AG04450 (cell line): ENCODE results near the gene AAGAB. TPM values are rescaled to one million over a fixed set of nuclear protein-coding genes. Genes with fewer than 3 reads are reported as not detected.

Experiments used
- CTCF ChIA-PET: fragments of 300-600, 350-600 bp; formaldehyde crosslinking; extraction: SDS; loops from one replicate; lab custom pipeline; 2022; ENCODE audit warnings: antibody characterized with exemption, inconsistent platforms; lab: Charles Lee
- POLR2A ChIA-PET: fragments of 350-600 bp; formaldehyde crosslinking; extraction: SDS; loops from one replicate; lab custom pipeline; 2021; ENCODE audit warnings: antibody characterized with exemption, inconsistent platforms; lab: Yijun Ruan, JAX
- DNase-seq: peaks from one replicate; pipeline ENCODE4 v3.0.0-alpha.2; 2011; ENCODE audit warnings: low read depth, low spot score
- H3K27ac ChIP-seq: one replicate; pipeline ENCODE4 v1.5.1; 2012; ENCODE audit warnings: low read depth, low read length, control low read depth
- H3K27me3 ChIP-seq: one replicate; pipeline ENCODE4 v1.6.0; 2012; ENCODE audit warnings: low read length; ENCODE audit not compliant: control insufficient read depth, insufficient read depth
- H3K4me3 ChIP-seq: 2 replicates; pipeline ENCODE4 v1.5.1; 2011; ENCODE audit warnings: mild to moderate bottlenecking, low read depth, low read length, control low read depth
- H3K9me3 ChIP-seq: 2 replicates; pipeline ENCODE4 v1.5.1; 2012; ENCODE audit warnings: low read length; ENCODE audit not compliant: control insufficient read depth, insufficient read depth
- CTCF ChIP-seq: IDR thresholded peaks from 2 replicates; pipeline ENCODE4 v1.5.1; 2011; ENCODE audit warnings: low read depth, low read length, control low read depth, inconsistent platforms
- polyA plus RNA-seq: library from polyadenylated mRNA; depleted of rRNA; stranded (reverse); fragments of >200 nt; gene quantifications from 2 replicates; pipeline ENCODE4 v1.2.3, GENCODE V29; 2011

AAGAB gene
- polyA plus RNA-seq, 1 experiment, result 58.0 TPM

GRCh38 chr15:67183443-67184169, 70.9 kb downstream of the AAGAB start:
- H3K27ac ChIP-seq, result peak overlapping the region; percentile 80
- TF ChIP-seq CTCF, result no peak
- no peak for DNase-seq
- H3K9me3 ChIP-seq, result no peaks in the 10 kb centered on the region
- H3K4me3 ChIP-seq, result no peak overlapping the region
- no peaks in the 10 kb centered on the region for H3K27me3 ChIP-seq
- ChIA-PET POLR2A (interaction anchor here (0.6 to 1.4 kb wide), 6 partner anchors 16 to 98 kb away, joined by 3 to 8 read pairs (median 4); no protein-coding TSS in a partner anchor), CTCF (interaction anchor here (0.6 kb wide), 1 partner anchor 133 kb away, joined by 3 read pairs; no protein-coding TSS in a partner anchor)

GRCh38 chr15:67181221-67181639, 73.2 kb downstream of the AAGAB start:
- Histone ChIP-seq H3K27me3 (no peaks in the 10 kb centered on the region), H3K27ac (no peak overlapping the region), H3K9me3 (no peaks in the 10 kb centered on the region), H3K4me3 (no peak overlapping the region)
- CTCF ChIA-PET, result no interaction called here
- DNase-seq, result no peak
- TF ChIP-seq CTCF, result no peak
- POLR2A ChIA-PET, result interaction anchor here (0.7 kb wide), 1 partner anchor 20 kb away, joined by 5 read pairs; no protein-coding TSS in a partner anchor

- POLR2A ChIA-PET, result interaction anchor here (0.7 kb wide), 1 partner anchor 20 kb away, joined by 5 read pairs; no protein-coding TSS in a partner anchor
- Histone ChIP-seq H3K27me3 (no peaks in the 10 kb centered on the region), H3K9me3 (no peaks in the 10 kb centered on the region; the same call in 1 of the 2 replicates), H3K27ac (peak overlapping the region; percentile 98), H3K4me3 (no peak overlapping the region)
- CTCF ChIA-PET, result no interaction called here
- TF ChIP-seq CTCF, result no peak
- no peak for DNase-seq
Measured at GRCh38 chr15:67180514-67181191, 73.8 kb downstream of the AAGAB start.

- peak overlapping the region; percentile 98 for H3K27ac ChIP-seq
- ChIA-PET CTCF (no interaction called here), POLR2A (no interaction called here)
Measured at GRCh38 chr15:67180035-67180434, 74.4 kb downstream of the AAGAB start.

More at GRCh38 chr15:67180035-67180434, 74.4 kb downstream of the AAGAB start:
- Histone ChIP-seq H3K27me3 (no peaks in the 10 kb centered on the region), H3K4me3 (no peak overlapping the region), H3K9me3 (no peaks in the 10 kb centered on the region; the same call in 1 of the 2 replicates)
- DNase-seq, result no peak
- no peak for TF ChIP-seq CTCF
